GM12873 (cell line): Measurements from ENCODE around the gene FUCA2.

Source experiments
- CTCF ChIP-seq: IDR thresholded peaks from 2 replicates; pipeline ENCODE4 v1.5.1; 2012; ENCODE audit warnings: low read depth, mild to moderate bottlenecking, moderate library complexity, low read length, control low read depth; ENCODE audit not compliant: insufficient read depth; ENCODE audit errors: missing control alignments

FUCA2 gene

GRCh38 chr6:143510991-143511891, at the start of gene FUCA2:
FUCA2 (minus strand) TSS chr6:143511720; CDS start chr6:143511634, 86 bp downstream.
- TF ChIP-seq CTCF = no peak

- no peak for TF ChIP-seq CTCF
These were observed 49.7 kb upstream of the FUCA2 start for GRCh38 chr6:143561105-143561704.

- TF ChIP-seq CTCF = no peak
These were observed 47.6 kb upstream of the FUCA2 start for GRCh38 chr6:143559051-143559660.

- no peak for TF ChIP-seq CTCF
These were observed 45.0 kb upstream of the FUCA2 start for GRCh38 chr6:143556529-143556928.

GRCh38 chr6:143555582-143555981, 44.1 kb upstream of the FUCA2 start:
- no peak for TF ChIP-seq CTCF

- TF ChIP-seq CTCF = no peak
These were observed 43.6 kb upstream of the FUCA2 start for GRCh38 chr6:143555071-143555492.

GRCh38 chr6:143553337-143553736, 41.8 kb upstream of the FUCA2 start:
- TF ChIP-seq CTCF = no peak
